Prostate gland (tissue), 2 donors: ENCODE data around the gene UBN1. TPM values are rescaled to one million over a fixed set of nuclear protein-coding genes. Genes with fewer than 3 reads are reported as not detected.
A peak's percentile ranks its signal among the peaks of the same experiment; 100 is the strongest.

Experiments used
- DNase-seq: peaks from one replicate; pipeline ENCODE4 v3.0.0-alpha.2; 2019; ENCODE audit warnings: low spot score
- H3K27ac ChIP-seq, 2 donors: fragments of 200-600 bp; sonication (generic); 2 replicates each; pipeline ENCODE4 v1.5.1; 2017 to 2019
- H3K27me3 ChIP-seq: fragments of 200-600 bp; sonication (generic); replicated peaks from 2 replicates; pipeline ENCODE4 v1.5.1; 2019; ENCODE audit not compliant: insufficient read depth
- H3K36me3 ChIP-seq, 2 donors: fragments of 200-600 bp; sonication (generic); 1 replicate in 1 of 2; 2 replicates in 1 of 2; pipeline versions ENCODE4 v1.5.1 to v1.8.1; 2017 to 2019
- H3K4me1 ChIP-seq: fragments of 200-600 bp; sonication (generic); replicated peaks from 2 replicates; pipeline ENCODE4 v1.5.1; 2019
- H3K4me3 ChIP-seq, 2 donors: fragments of 200-600 bp; sonication (generic); 2 replicates each; pipeline ENCODE4 v1.5.1; 2017 to 2019
- H3K9me3 ChIP-seq: fragments of 200-600 bp; sonication (generic); 2 replicates; pipeline ENCODE4 v1.5.1; 2017
- POLR2A ChIP-seq: fragments of 450-650 bp; IDR thresholded peaks from one replicate; pipeline ENCODE4 v1.6.1; 2016; ENCODE audit warnings: antibody characterized with exemption, mild to moderate bottlenecking
- POLR2AphosphoS5 ChIP-seq: sonication (generic); formaldehyde crosslinking; IDR thresholded peaks from one replicate; pipeline ENCODE4 v1.6.1; 2017; ENCODE audit warnings: antibody characterized with exemption
- WGBS: methylation state at CpG from one replicate; pipeline ENCODE4 v1.1.5; 2018; 5-methylcytosine and 5-hydroxymethylcytosine counted together
- intact Hi-C: fragments of 100-400 bp; cut with DNase I; formaldehyde crosslinking; loops from one replicate; pipeline ENCODE4 v1.14.2; 2022
- total RNA-seq, 2 donors: library from RNA; depleted of rRNA; stranded (reverse); fragments of >200 nt; gene quantifications; one replicate each; pipeline ENCODE4 v1.1.0, GENCODE V29; 2016
- TF ChIP-seq, protein P1 (sequence below), 4 experiments: fragments of 200-600 bp in 2 of 4; fragments of 450-650 bp in 2 of 4; sonication (generic) in 2 of 4; IDR thresholded peaks; 1 replicate in 3 of 4; 2 replicates in 1 of 4; pipeline ENCODE4 v1.5.1; 2016 to 2019; ENCODE audit warnings: antibody characterized with exemption in 4 of 4, mild to moderate bottlenecking in 2 of 4, moderate library complexity in 2 of 4

Gene UBN1
- total RNA-seq, 2 donors from 2014 or later = 28.2 to 56.9 TPM

DNA sequence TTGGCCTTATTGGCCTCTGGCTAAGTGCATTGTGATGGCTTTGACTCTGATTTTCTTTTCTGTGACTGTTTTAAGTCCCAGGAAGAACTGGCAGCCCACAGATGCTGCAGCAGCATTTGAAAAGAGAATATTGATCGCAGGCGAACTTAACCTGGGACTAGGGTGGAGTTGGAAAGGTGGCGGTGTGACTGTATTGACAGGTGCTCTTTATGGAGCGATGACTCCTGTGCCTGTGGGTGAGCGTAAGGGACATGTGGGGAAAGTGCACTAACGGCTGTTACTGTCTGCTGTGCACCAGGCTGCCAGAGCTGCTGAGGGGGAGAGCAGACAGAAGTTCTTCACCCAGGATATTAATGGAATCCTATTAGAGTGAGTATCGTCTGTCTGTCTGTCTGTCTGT is 21.3 kb downstream of the UBN1 start:
- 96% methylated on average over 7 of the region's 7 CpGs for WGBS
- H3K4me3 ChIP-seq = no peak overlapping the region
- H3K4me1 ChIP-seq = peaks cover 5% of the 10 kb centered on the region
- H3K9me3 ChIP-seq = no peaks in the 10 kb centered on the region
- TF ChIP-seq POLR2AphosphoS5 (no peak), POLR2A (no peak)
- TF ChIP-seq, protein P1, sequence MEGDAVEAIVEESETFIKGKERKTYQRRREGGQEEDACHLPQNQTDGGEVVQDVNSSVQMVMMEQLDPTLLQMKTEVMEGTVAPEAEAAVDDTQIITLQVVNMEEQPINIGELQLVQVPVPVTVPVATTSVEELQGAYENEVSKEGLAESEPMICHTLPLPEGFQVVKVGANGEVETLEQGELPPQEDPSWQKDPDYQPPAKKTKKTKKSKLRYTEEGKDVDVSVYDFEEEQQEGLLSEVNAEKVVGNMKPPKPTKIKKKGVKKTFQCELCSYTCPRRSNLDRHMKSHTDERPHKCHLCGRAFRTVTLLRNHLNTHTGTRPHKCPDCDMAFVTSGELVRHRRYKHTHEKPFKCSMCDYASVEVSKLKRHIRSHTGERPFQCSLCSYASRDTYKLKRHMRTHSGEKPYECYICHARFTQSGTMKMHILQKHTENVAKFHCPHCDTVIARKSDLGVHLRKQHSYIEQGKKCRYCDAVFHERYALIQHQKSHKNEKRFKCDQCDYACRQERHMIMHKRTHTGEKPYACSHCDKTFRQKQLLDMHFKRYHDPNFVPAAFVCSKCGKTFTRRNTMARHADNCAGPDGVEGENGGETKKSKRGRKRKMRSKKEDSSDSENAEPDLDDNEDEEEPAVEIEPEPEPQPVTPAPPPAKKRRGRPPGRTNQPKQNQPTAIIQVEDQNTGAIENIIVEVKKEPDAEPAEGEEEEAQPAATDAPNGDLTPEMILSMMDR (IDR thresholded peaks at IDR 0.05) = no peak
- intact Hi-C loops = no loop called here
- DNase-seq = no peak
- no peaks in the 10 kb centered on the region for H3K27me3 ChIP-seq
- no peak overlapping the region for H3K27ac ChIP-seq
- peaks cover 0 to 4% of the 10 kb centered on the region in 2 donors for H3K36me3 ChIP-seq

DNA sequence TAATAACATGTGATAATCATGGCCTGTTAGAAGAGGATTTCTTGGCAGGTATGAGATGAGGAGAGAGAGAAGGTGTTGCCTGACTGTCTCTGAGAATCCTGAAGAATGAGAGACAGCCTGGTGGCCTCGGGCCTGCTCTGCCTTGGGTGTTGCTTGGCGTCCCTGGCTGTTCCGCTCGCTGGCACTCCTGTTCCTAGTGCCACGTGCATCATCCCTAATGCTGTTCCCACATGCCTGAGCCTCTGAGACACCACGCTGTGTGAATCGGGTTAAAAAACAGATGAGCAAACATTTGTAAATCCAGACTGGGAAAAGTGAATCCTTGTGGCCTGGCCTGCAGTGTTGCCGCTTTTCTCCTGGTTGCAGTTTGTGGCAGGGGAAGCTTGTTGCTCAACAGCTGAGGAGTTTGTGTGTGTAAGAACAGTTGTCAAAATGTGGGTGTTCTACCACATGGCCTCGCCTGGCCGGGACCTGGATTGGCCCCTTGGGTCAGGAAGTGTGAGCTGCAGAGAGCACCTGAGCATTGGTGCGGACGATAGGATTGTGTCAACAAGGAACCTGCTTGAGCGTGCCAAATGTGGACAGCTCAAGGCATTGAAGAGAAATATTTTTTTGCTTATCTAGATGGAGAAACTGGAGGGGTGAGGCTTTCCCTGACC is 22.0 kb downstream of the UBN1 start:
- Histone ChIP-seq H3K27me3 (no peaks in the 10 kb centered on the region), H3K4me1 (peaks cover 5% of the 10 kb centered on the region), H3K9me3 (no peaks in the 10 kb centered on the region), H3K27ac (no peak overlapping the region), H3K4me3 (no peak overlapping the region), H3K36me3 (peaks cover 0 to 4% of the 10 kb centered on the region in 2 donors)
- WGBS = 54% methylated on average over 13 of the region's 13 CpGs
- peak; percentile 54 for DNase-seq
- intact Hi-C loops = no loop called here
- TF ChIP-seq POLR2AphosphoS5 (peak; percentile 51), POLR2A (no peak)
- TF ChIP-seq, protein P1 (IDR thresholded peaks at IDR 0.05) = no peak

DNA sequence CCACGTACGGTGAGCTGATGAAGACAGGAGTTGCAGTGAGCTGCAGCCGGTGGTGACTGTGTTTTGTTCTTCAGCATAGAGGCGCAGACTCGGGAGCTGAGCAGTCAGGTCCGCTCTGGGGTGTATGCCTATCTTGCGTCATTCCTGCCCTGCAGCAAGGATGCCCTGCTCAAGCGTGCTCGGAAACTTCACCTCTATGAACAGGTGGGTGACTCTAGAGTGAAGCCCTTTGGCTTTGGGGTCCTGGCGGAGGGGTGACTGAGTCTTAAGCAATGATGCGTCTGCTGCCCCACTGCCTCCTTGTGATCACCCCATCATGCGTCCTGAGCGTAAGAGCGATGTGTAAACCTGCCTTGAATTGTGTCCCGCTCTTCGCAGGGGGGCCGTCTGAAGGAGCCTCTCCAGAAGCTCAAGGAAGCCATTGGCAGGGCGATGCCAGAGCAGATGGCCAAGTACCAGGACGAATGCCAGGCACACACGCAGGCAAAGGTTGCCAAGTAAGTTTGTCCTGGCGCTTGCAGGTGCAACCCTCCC is 22.9 kb downstream of the UBN1 start:
- Histone ChIP-seq H3K4me3 (no peak overlapping the region), H3K36me3 (peaks cover 1 to 4% of the 10 kb centered on the region in 2 donors), H3K4me1 (peaks cover 5% of the 10 kb centered on the region), H3K27me3 (no peaks in the 10 kb centered on the region), H3K27ac (peak overlapping the region in 1 of 2 donors; percentile 20), H3K9me3 (no peaks in the 10 kb centered on the region)
- DNase-seq = peak; percentile 64
- TF ChIP-seq POLR2AphosphoS5 (peak; percentile 49), POLR2A (no peak)
- TF ChIP-seq, protein P1 (IDR thresholded peaks at IDR 0.05) = no peak
- intact Hi-C loops = no loop called here
- WGBS = 56% methylated on average over 21 of the region's 21 CpGs

DNA sequence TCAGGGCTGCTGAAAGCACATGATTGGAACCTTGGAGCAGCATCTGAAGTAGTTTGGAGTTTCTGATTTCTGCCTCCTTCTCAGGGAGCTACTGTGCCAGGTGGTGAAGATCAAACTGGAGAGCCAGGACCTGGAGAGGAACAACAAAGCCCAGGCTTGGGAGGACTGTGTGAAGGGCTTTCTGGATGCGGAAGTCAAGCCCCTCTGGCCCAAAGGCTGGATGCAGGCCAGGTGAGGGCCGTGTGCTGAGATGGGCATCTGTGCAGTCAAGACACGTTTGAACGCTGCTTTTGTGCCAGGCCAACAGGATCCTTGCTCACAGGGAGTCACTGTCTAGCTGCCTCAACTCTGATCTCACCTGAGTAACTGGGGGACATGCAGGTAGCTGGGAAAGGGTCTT is 23.8 kb downstream of the UBN1 start:
- H3K27me3 ChIP-seq = no peaks in the 10 kb centered on the region
- TF ChIP-seq POLR2A = no peak
- TF ChIP-seq, protein P1 (IDR thresholded peaks at IDR 0.05) = no peak
- no peak for TF ChIP-seq POLR2AphosphoS5
- H3K27ac ChIP-seq = no peak overlapping the region
- no peaks in the 10 kb centered on the region for H3K9me3 ChIP-seq
- intact Hi-C loops = no loop called here
- WGBS = 71% methylated on average over 4 of the region's 4 CpGs
- peaks cover 5% of the 10 kb centered on the region for H3K4me1 ChIP-seq
- H3K36me3 ChIP-seq = peaks cover 4 to 5% of the 10 kb centered on the region in 2 donors
- no peak overlapping the region for H3K4me3 ChIP-seq
- no peak for DNase-seq

DNA sequence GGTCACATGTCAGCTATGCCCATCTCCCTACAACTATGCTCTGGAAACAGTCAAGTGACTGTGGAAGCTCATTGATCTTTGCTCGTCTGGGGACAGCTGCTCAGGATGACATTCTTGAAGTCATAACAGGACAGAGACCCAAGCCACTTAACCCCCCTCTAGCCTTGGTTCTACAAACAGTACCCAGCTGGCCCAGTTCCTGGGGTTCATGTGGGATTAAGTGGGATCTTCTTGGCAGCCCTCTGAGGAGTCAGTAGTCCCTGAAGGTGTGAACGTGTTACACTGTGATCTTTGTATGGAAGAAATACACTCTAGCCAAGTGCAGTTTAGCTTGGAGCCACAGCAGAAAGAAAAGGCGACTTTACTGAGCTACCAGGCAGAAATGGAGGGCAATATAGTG is 25.8 kb downstream of the UBN1 start:
- WGBS = 79% methylated on average over 3 of the region's 3 CpGs
- H3K4me1 ChIP-seq = peaks cover 11% of the 10 kb centered on the region
- TF ChIP-seq POLR2AphosphoS5 = no peak
- TF ChIP-seq, protein P1 (IDR thresholded peaks at IDR 0.05) = no peak
- no peak for TF ChIP-seq POLR2A
- H3K4me3 ChIP-seq = no peak overlapping the region
- peaks cover 4 to 5% of the 10 kb centered on the region in 2 donors for H3K36me3 ChIP-seq
- H3K27me3 ChIP-seq = no peaks in the 10 kb centered on the region
- DNase-seq = no peak
- H3K27ac ChIP-seq = no peak overlapping the region
- H3K9me3 ChIP-seq = no peaks in the 10 kb centered on the region
- intact Hi-C loops = no loop called here
